ENCODE results near the gene FUT3. TPM values are rescaled to one million over a fixed set of nuclear protein-coding genes. Genes with fewer than 3 reads are reported as not detected.

FUT3 gene
- not detected for total RNA-seq

GRCh38 chr19:5851302-5851701 is at the start of gene FUT3:
Gene FUT3 (minus strand): TSS chr19:5851449.
- ATAC-seq (ENCODE audit: low FRiP score) = no peak
- TF ChIP-seq CTCF (IDR thresholded peaks at IDR 0.05) = no peak
- DNase-seq (ENCODE audit: low spot score) = no peak

- no peak for DNase-seq (ENCODE audit: low spot score)
- no peak for TF ChIP-seq CTCF (IDR thresholded peaks at IDR 0.05)
- ATAC-seq (ENCODE audit: low FRiP score) = no peak
Measured at GRCh38 chr19:5900976-5901375, 49.7 kb upstream of the FUT3 start.

- no peak for TF ChIP-seq CTCF (IDR thresholded peaks at IDR 0.05)
- no peak for ATAC-seq (ENCODE audit: low FRiP score)
Measured at GRCh38 chr19:5899728-5900526, 48.7 kb upstream of the FUT3 start.

GRCh38 chr19:5897189-5897969 is 46.1 kb upstream of the FUT3 start:
- ATAC-seq (ENCODE audit: low FRiP score) = no peak
- no peak for TF ChIP-seq CTCF (IDR thresholded peaks at IDR 0.05)
- DNase-seq (ENCODE audit: low spot score) = no peak

More at GRCh38 chr19:5899728-5900526, 48.7 kb upstream of the FUT3 start:
- no peak for DNase-seq (ENCODE audit: low spot score)

- TF ChIP-seq CTCF (IDR thresholded peaks at IDR 0.05) = no peak
- ATAC-seq (ENCODE audit: low FRiP score) = no peak
Measured at GRCh38 chr19:5896365-5897076, 45.3 kb upstream of the FUT3 start.

GRCh38 chr19:5895890-5896289 is 44.6 kb upstream of the FUT3 start:
- DNase-seq (ENCODE audit: low spot score) (no peak), ATAC-seq (ENCODE audit: low FRiP score) (no peak)
- TF ChIP-seq CTCF (IDR thresholded peaks at IDR 0.05) = no peak

More at GRCh38 chr19:5896365-5897076, 45.3 kb upstream of the FUT3 start:
- DNase-seq (ENCODE audit: low spot score) = no peak

Data from omental fat pad (tissue), 4 donors.